Loucy (cell line): Measurements from ENCODE around the gene DCP1B.

ENCODE experiments used
- EZH2phosphoT487 ChIP-seq: fragments of 200-600 bp; IDR thresholded peaks from 2 replicates; pipeline ENCODE4 v1.6.1; 2018; ENCODE audit warnings: antibody characterized with exemption, mild to moderate bottlenecking, moderate library complexity, borderline replicate concordance
- TF ChIP-seq, protein P1 (sequence below): fragments of 200-600 bp; sonication (generic); conservative IDR thresholded peaks from 2 replicates; pipeline ENCODE4 v1.5.1; 2014; ENCODE audit warnings: mild to moderate bottlenecking, antibody characterized with exemption, low read length

DNA sequence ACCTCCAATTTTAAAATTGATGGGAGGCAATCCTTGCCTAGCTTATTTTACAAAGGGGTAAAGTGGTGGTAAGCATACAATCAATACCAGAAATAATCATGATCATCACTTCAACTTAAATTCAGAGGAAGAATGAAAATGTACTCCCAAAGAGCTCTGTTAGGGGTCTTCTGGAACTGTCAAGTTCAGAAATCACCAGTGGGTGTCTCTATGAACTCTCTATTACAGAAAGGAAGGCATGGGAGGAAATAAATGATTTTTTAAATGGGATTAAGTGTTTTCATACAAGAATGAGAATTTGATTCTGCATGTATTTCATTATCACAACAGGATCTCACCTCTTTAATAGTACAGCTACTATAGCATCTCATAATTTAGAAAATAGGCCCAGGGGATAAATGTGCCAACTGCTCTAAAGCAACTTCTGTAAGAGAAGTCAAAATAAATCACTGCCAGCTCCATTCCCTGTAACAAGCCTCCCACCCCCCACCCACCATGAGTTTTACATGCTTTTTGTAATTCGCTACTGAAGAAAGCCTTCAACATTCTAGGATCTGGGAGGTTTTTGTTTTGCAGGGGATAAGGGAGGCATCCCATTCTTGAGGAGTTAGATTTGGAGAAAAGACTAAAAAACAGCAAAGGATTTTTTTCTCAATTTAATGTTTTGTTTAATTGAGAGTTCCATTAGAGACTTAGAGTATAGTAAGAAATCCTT lies 9.7 kb downstream of the DCP1B start:
- TF ChIP-seq, protein P1, sequence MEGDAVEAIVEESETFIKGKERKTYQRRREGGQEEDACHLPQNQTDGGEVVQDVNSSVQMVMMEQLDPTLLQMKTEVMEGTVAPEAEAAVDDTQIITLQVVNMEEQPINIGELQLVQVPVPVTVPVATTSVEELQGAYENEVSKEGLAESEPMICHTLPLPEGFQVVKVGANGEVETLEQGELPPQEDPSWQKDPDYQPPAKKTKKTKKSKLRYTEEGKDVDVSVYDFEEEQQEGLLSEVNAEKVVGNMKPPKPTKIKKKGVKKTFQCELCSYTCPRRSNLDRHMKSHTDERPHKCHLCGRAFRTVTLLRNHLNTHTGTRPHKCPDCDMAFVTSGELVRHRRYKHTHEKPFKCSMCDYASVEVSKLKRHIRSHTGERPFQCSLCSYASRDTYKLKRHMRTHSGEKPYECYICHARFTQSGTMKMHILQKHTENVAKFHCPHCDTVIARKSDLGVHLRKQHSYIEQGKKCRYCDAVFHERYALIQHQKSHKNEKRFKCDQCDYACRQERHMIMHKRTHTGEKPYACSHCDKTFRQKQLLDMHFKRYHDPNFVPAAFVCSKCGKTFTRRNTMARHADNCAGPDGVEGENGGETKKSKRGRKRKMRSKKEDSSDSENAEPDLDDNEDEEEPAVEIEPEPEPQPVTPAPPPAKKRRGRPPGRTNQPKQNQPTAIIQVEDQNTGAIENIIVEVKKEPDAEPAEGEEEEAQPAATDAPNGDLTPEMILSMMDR, result peak; percentile 15; the same call in 1 of the 2 replicates
- no peak for TF ChIP-seq EZH2phosphoT487
